Pancreas (tissue), 10 donors: ENCODE results near the gene ARHGAP26. TPM values are rescaled to one million over a fixed set of nuclear protein-coding genes. Genes with fewer than 3 reads are reported as not detected.

ENCODE experiments used
- ATAC-seq, 4 donors: fragments of 200-7000 bp; cut with Tn5 transposase; one replicate each; pipeline versions ENCODE4 v1.8.0 to v1.9.1; 2020; ENCODE audit warnings: mild to moderate bottlenecking in 4 of 4, moderate library complexity in 4 of 4
- DNase-seq, 6 donors: peaks; one replicate each; pipeline ENCODE4 v3.0.0-alpha.2; 2020
- FAIRE-seq: peaks from 2 replicates; lab custom pipeline; 2012; peaks lifted over from hg19 to GRCh38; lab: Jason Lieb, UNC
- H3K27ac ChIP-seq, 4 donors: fragments of 200-600 bp; sonication (generic); 1 replicate in 3 of 4; 2 replicates in 1 of 4; pipeline versions ENCODE4 v1.5.0 to v1.8.0; 2020
- H3K27me3 ChIP-seq, 4 donors: fragments of 200-600 bp; one replicate each; pipeline ENCODE4 v1.8.0; 2021
- H3K36me3 ChIP-seq, 3 donors: fragments of 200-600 bp; sonication (generic) in 1 of 3; one replicate each; pipeline versions ENCODE4 v1.5.0 to v1.8.0; 2020 to 2021
- H3K4me1 ChIP-seq, 3 donors: fragments of 200-600 bp; one replicate each; pipeline ENCODE4 v1.8.0; 2021
- H3K4me3 ChIP-seq, 4 donors: fragments of 200-600 bp; sonication (generic) in 2 of 4; one replicate each; pipeline versions ENCODE4 v1.5.0 to v1.8.0; 2020 to 2021
- H3K9me3 ChIP-seq, 4 donors: fragments of 200-600 bp; one replicate each; pipeline ENCODE4 v1.8.0; 2021
- CTCF ChIP-seq, 4 donors: fragments of 200-600 bp; sonication (generic) in 3 of 4; IDR thresholded peaks; one replicate each; pipeline versions ENCODE4 v1.5.0 to v1.8.0; 2021; ENCODE audit warnings: antibody characterized with exemption in 4 of 4
- WGBS, 2 donors: extraction: QIAGEN DNeasy Blood & Tissue Kit; methylation state at CpG; one replicate each; pipeline ENCODE4 v1.1.7; 2013; 5-methylcytosine and 5-hydroxymethylcytosine counted together
- intact Hi-C, 3 donors: fragments of 100-400 bp; cut with DNase I; formaldehyde crosslinking; loops; one replicate each; pipeline versions ENCODE4 v1.11.1 to v1.14.2; 2022
- polyA plus RNA-seq, 2 donors: library from polyadenylated mRNA; stranded (reverse); fragments of 200-250 nt; gene quantifications; one replicate each; pipeline ENCODE4 v1.2.3, GENCODE V29; 2013
- total RNA-seq, 6 donors: library from RNA; stranded (reverse); fragmentation: NEBNext Ultra II Directional in 4 of 6; extraction: Animal tissue kit (Norgen Biotek cat#: 25700) in 4 of 6; gene quantifications; one replicate each; pipeline versions ENCODE4 v1.2.1 to v1.2.4, GENCODE V29; 2021 to 2023
- donor health status: healthy with polysubstance abuse.
- donor health status: DM: no; HTN: no; CAD: no; lungs with moderate emphysema.
- donor health status: DM: no; HTN: no; CAD: no.
- donor health status: control.
- donor health status: control.
- donor health status: Bipolar disorder and iron deficiency.
- donor health status: DM: yes; HTN: yes; CAD: no.
- donor health status: DM: no; HTN: no; CAD: no.
- donor health status: DM: no; HTN: no; CAD: no.
- donor health status: DM: yes; HTN: yes; CAD: no.

The ARHGAP26 gene
- total and polyA plus RNA-seq, 8 donors: 3.0 to 28.1 (median 10.3) TPM

- ATAC-seq (peak in 2 of 4 donors; percentile 34 to 52), FAIRE-seq (no peak), DNase-seq (peak in 1 of 6 donors; percentile 22)
- Histone ChIP-seq H3K36me3 (no peaks in the 10 kb centered on the region), H3K4me1 (no peaks in the 10 kb centered on the region), H3K27ac (no peak overlapping the region), H3K9me3 (no peaks in the 10 kb centered on the region), H3K27me3 (no peaks in the 10 kb centered on the region), H3K4me3 (no peak overlapping the region)
- no peak for TF ChIP-seq CTCF (IDR thresholded peaks at IDR 0.05)
- 78 to 82% methylated on average over 12 of the region's 12 CpGs for WGBS, 2 donors
- intact Hi-C loops: no loop called here
These were observed 244.0 kb downstream of the ARHGAP26 start for GRCh38 chr5:143014017-143014651.

- no peak for DNase-seq
- WGBS, 2 donors: 77 to 78% methylated on average over 5 of the region's 5 CpGs
- FAIRE-seq: no peak
- no peaks in the 10 kb centered on the region for H3K4me1 ChIP-seq
- peak in 1 of 4 donors; percentile 39 for ATAC-seq
- no peak overlapping the region for H3K27ac ChIP-seq
- no peak for TF ChIP-seq CTCF (IDR thresholded peaks at IDR 0.05)
- no peak overlapping the region for H3K4me3 ChIP-seq
- intact Hi-C loops: no loop called here
- H3K36me3 ChIP-seq: no peaks in the 10 kb centered on the region
- no peaks in the 10 kb centered on the region for H3K9me3 ChIP-seq
- H3K27me3 ChIP-seq: no peaks in the 10 kb centered on the region
These were observed 246.8 kb downstream of the ARHGAP26 start for GRCh38 chr5:143016777-143017516.

- 92 to 94% methylated on average over 1 of the region's 1 CpG for WGBS, 2 donors
- Histone ChIP-seq H3K4me1 (no peaks in the 10 kb centered on the region), H3K36me3 (no peaks in the 10 kb centered on the region), H3K27me3 (no peaks in the 10 kb centered on the region), H3K4me3 (no peak overlapping the region), H3K9me3 (no peaks in the 10 kb centered on the region), H3K27ac (no peak overlapping the region)
- TF ChIP-seq CTCF (IDR thresholded peaks at IDR 0.05): no peak
- FAIRE-seq: no peak
- no peak for ATAC-seq
- DNase-seq: no peak
- intact Hi-C loops: no loop called here
These were observed 247.4 kb downstream of the ARHGAP26 start for GRCh38 chr5:143017541-143017940.

GRCh38 chr5:143017992-143018391 lies 247.8 kb downstream of the ARHGAP26 start:
- DNase-seq (no peak), FAIRE-seq (no peak), ATAC-seq (no peak)
- Histone ChIP-seq H3K27ac (no peak overlapping the region), H3K9me3 (no peaks in the 10 kb centered on the region), H3K4me1 (no peaks in the 10 kb centered on the region), H3K27me3 (no peaks in the 10 kb centered on the region), H3K36me3 (no peaks in the 10 kb centered on the region), H3K4me3 (no peak overlapping the region)
- intact Hi-C loops: no loop called here
- 95 to 97% methylated on average over 1 of the region's 1 CpG for WGBS, 2 donors
- TF ChIP-seq CTCF (IDR thresholded peaks at IDR 0.05): no peak

GRCh38 chr5:143019157-143019556 lies 249.0 kb downstream of the ARHGAP26 start:
- H3K27ac ChIP-seq: no peak overlapping the region
- 92 to 94% methylated on average over 4 of the region's 4 CpGs for WGBS, 2 donors
- DNase-seq (no peak), ATAC-seq (no peak), FAIRE-seq (no peak)
- intact Hi-C loops: no loop called here
- no peaks in the 10 kb centered on the region for H3K4me1 ChIP-seq
- no peaks in the 10 kb centered on the region for H3K9me3 ChIP-seq
- no peak overlapping the region for H3K4me3 ChIP-seq
- no peaks in the 10 kb centered on the region for H3K27me3 ChIP-seq
- no peak for TF ChIP-seq CTCF (IDR thresholded peaks at IDR 0.05)
- H3K36me3 ChIP-seq: no peaks in the 10 kb centered on the region
